ENCODE data around the gene FAM83E.

FAM83E gene

GRCh38 chr19:48569814-48570213, 45.1 kb downstream of the FAM83E start:
- no peaks in the 10 kb centered on the region for H3K9me3 ChIP-seq
- no peak overlapping the region for H3K4me3 ChIP-seq
- DNase-seq, result peak in 1 of 2 donors; percentile 23
- TF ChIP-seq CTCF (IDR thresholded peaks at IDR 0.05), result no peak
- intact Hi-C loops (cut with DNase I; ENCODE audit: low total_unique reads), result no loop called here
- no peak overlapping the region for H3K27ac ChIP-seq
- H3K4me1 ChIP-seq, result peaks cover 0 to 14% (median 12%) of the 10 kb centered on the region in 4 donors
- H3K36me3 ChIP-seq, result no peaks in the 10 kb centered on the region
- no peaks in the 10 kb centered on the region for H3K27me3 ChIP-seq

- H3K27ac ChIP-seq, result peak overlapping the region in 1 of 2 donors; percentile 55
- no peaks in the 10 kb centered on the region for H3K27me3 ChIP-seq
- no peaks in the 10 kb centered on the region for H3K9me3 ChIP-seq
- H3K4me3 ChIP-seq, result peak overlapping the region in 1 of 2 donors; percentile 1
- H3K36me3 ChIP-seq, result no peaks in the 10 kb centered on the region
- no peak for TF ChIP-seq CTCF (IDR thresholded peaks at IDR 0.05)
- DNase-seq, result peak; percentile 89 to 91
- peaks cover 0 to 14% (median 12%) of the 10 kb centered on the region in 4 donors for H3K4me1 ChIP-seq
- intact Hi-C loops (cut with DNase I; ENCODE audit: low total_unique reads), result no loop called here
Measured at GRCh38 chr19:48568345-48568886, 46.5 kb downstream of the FAM83E start.

GRCh38 chr19:48565090-48565489, 49.8 kb downstream of the FAM83E start:
- H3K27me3 ChIP-seq, result peaks cover 0 to 3% of the 10 kb centered on the region in 2 donors
- intact Hi-C loops (cut with DNase I; ENCODE audit: low total_unique reads), result no loop called here

More at GRCh38 chr19:48565090-48565489, 49.8 kb downstream of the FAM83E start:
- Histone ChIP-seq H3K4me1 (peaks cover 0 to 14% (median 12%) of the 10 kb centered on the region in 4 donors), H3K27ac (no peak overlapping the region), H3K36me3 (no peaks in the 10 kb centered on the region), H3K4me3 (no peak overlapping the region), H3K9me3 (no peaks in the 10 kb centered on the region)
- DNase-seq, result no peak
- TF ChIP-seq CTCF (IDR thresholded peaks at IDR 0.05), result no peak
